ENCODE measurements around the gene DNAJC3. TPM values are rescaled to one million over a fixed set of nuclear protein-coding genes. Genes with fewer than 3 reads are reported as not detected.

DNAJC3 gene
- polyA plus RNA-seq, 1 donor (not counting 4 experiments of a cell fraction or from before 2014, with no cell fraction given) = 23.8 TPM

DNA sequence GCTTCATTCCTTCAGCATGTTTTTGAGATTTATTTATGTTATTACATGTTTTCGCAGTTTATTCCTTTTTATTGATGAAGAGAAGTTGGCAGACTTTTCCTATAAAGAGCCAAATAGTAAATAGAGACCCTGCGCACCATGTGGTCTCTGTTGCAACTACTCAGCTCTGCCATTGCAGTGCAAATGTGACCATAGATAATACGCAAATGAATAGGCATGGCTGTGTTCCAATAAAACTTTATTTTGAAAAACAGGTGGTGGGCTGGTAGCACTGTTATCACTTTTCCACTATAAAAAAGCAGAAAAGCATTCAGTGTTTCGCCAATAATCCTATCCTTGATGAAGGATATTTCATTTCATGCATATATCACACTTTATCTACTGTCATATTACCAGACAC is 95.0 kb downstream of the DNAJC3 start:
- Histone ChIP-seq H2AFZ (ENCODE audit: control insufficient read depth, low read length) (no peak overlapping the region), H3K27ac (ENCODE audit: control insufficient read depth, insufficient read depth, low read length) (no peak overlapping the region), H3K27me3 (ENCODE audit: control insufficient read depth, extremely low read depth, insufficient read depth, low read length) (no peaks in the 10 kb centered on the region), H3K79me2 (ENCODE audit: control insufficient read depth, insufficient read depth, low read length) (no peaks in the 10 kb centered on the region), H3K9me3 (ENCODE audit: control insufficient read depth, low read depth, low read length) (no peaks in the 10 kb centered on the region), H4K20me1 (ENCODE audit: control insufficient read depth, extremely low read depth, insufficient read depth, low read length) (no peaks in the 10 kb centered on the region), H3K4me2 (ENCODE audit: control insufficient read depth, extremely low read depth, insufficient read depth, low read depth, low read length) (no peak overlapping the region), H3K9ac (ENCODE audit: control insufficient read depth, extremely low read depth, insufficient read depth, low read length) (no peak overlapping the region), H3K36me3 (ENCODE audit: control insufficient read depth in 2 of 2, extremely low read depth in 1 of 2, insufficient read depth in 2 of 2, low read length in 2 of 2) (peaks cover 0 to 2% of the 10 kb centered on the region in 2 experiments), H3K9me1 (ENCODE audit: control insufficient read depth, extremely low read depth, insufficient read depth, low read length) (no peaks in the 10 kb centered on the region), H3K4me1 (ENCODE audit: control insufficient read depth, extremely low read depth, insufficient read depth, low read length) (no peaks in the 10 kb centered on the region), H3K4me3 (ENCODE audit: control insufficient read depth in 2 of 3, extremely low read depth in 1 of 3, insufficient read depth in 2 of 3, low read depth in 1 of 3, low read length in 3 of 3) (no peak overlapping the region)
- no peak for DNase-seq (ENCODE audit: low read depth, low spot score)
- dilution Hi-C loops (cut with MboI; ENCODE audit: extremely low pct_ligation_motif_present, low sequenced_read_pairs) = no loop called here
- FAIRE-seq = no peak
- TF ChIP-seq, protein P1, sequence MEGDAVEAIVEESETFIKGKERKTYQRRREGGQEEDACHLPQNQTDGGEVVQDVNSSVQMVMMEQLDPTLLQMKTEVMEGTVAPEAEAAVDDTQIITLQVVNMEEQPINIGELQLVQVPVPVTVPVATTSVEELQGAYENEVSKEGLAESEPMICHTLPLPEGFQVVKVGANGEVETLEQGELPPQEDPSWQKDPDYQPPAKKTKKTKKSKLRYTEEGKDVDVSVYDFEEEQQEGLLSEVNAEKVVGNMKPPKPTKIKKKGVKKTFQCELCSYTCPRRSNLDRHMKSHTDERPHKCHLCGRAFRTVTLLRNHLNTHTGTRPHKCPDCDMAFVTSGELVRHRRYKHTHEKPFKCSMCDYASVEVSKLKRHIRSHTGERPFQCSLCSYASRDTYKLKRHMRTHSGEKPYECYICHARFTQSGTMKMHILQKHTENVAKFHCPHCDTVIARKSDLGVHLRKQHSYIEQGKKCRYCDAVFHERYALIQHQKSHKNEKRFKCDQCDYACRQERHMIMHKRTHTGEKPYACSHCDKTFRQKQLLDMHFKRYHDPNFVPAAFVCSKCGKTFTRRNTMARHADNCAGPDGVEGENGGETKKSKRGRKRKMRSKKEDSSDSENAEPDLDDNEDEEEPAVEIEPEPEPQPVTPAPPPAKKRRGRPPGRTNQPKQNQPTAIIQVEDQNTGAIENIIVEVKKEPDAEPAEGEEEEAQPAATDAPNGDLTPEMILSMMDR (optimal IDR thresholded peaks at IDR 0.05 in 1 of 3, IDR thresholded peaks at IDR 0.05 in 1 of 3, conservative IDR thresholded peaks at IDR 0.05 in 1 of 3; ENCODE audit: extremely low read depth in 1 of 3, insufficient read depth in 2 of 3, low read length in 3 of 3) = no peak
- TF ChIP-seq EZH2 (IDR thresholded peaks at IDR 0.05; ENCODE audit: low read length) = no peak

DNA sequence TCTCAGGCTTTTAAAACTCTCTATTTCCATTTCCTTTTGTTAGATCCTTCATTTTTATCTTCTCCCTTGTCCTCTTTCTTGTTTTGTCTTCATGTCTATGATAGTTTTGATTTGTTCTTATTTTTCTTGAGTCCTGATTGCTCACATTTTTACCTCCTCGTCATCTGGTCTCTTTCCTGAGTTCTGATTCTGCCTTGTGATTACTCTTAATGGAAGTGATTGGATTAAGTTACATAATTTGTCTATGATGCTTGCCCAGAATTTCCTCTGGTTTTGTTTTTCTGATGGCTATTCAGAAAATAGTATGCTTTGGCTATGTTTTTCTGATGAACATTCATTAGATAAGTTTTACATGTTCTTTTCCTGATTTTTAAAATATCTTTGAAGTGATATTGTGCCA is 102.6 kb downstream of the DNAJC3 start:
- no peak overlapping the region for H3K27ac ChIP-seq (ENCODE audit: control insufficient read depth, insufficient read depth, low read length)
- no peak for DNase-seq (ENCODE audit: low read depth, low spot score)
- H3K4me1 ChIP-seq (ENCODE audit: control insufficient read depth, extremely low read depth, insufficient read depth, low read length) = peaks cover 12% of the 10 kb centered on the region
- peaks cover 3% of the 10 kb centered on the region for H4K20me1 ChIP-seq (ENCODE audit: control insufficient read depth, extremely low read depth, insufficient read depth, low read length)
- no peak overlapping the region for H3K9ac ChIP-seq (ENCODE audit: control insufficient read depth, extremely low read depth, insufficient read depth, low read length)
- dilution Hi-C loops (cut with MboI; ENCODE audit: extremely low pct_ligation_motif_present, low sequenced_read_pairs) = no loop called here
- peaks cover 3% of the 10 kb centered on the region for H3K79me2 ChIP-seq (ENCODE audit: control insufficient read depth, insufficient read depth, low read length)
- TF ChIP-seq, protein P1 (optimal IDR thresholded peaks at IDR 0.05 in 1 of 3, IDR thresholded peaks at IDR 0.05 in 1 of 3, conservative IDR thresholded peaks at IDR 0.05 in 1 of 3; ENCODE audit: extremely low read depth in 1 of 3, insufficient read depth in 2 of 3, low read length in 3 of 3) = no peak
- TF ChIP-seq EZH2 (IDR thresholded peaks at IDR 0.05; ENCODE audit: low read length) = no peak
- FAIRE-seq = no peak
- peaks cover 2 to 5% of the 10 kb centered on the region in 2 experiments for H3K36me3 ChIP-seq (ENCODE audit: control insufficient read depth in 2 of 2, extremely low read depth in 1 of 2, insufficient read depth in 2 of 2, low read length in 2 of 2)
- H2AFZ ChIP-seq (ENCODE audit: control insufficient read depth, low read length) = no peak overlapping the region
- H3K4me3 ChIP-seq (ENCODE audit: control insufficient read depth in 2 of 3, extremely low read depth in 1 of 3, insufficient read depth in 2 of 3, low read depth in 1 of 3, low read length in 3 of 3) = no peak overlapping the region
- no peaks in the 10 kb centered on the region for H3K9me1 ChIP-seq (ENCODE audit: control insufficient read depth, extremely low read depth, insufficient read depth, low read length)
- H3K9me3 ChIP-seq (ENCODE audit: control insufficient read depth, low read depth, low read length) = no peaks in the 10 kb centered on the region
- H3K4me2 ChIP-seq (ENCODE audit: control insufficient read depth, extremely low read depth, insufficient read depth, low read depth, low read length) = no peak overlapping the region
- H3K27me3 ChIP-seq (ENCODE audit: control insufficient read depth, extremely low read depth, insufficient read depth, low read length) = no peaks in the 10 kb centered on the region
